Natural killer cell (primary cell): ENCODE measurements around the gene DOCK8. TPM values are rescaled to one million over a fixed set of nuclear protein-coding genes. Genes with fewer than 3 reads are reported as not detected.

Source experiments
- ATAC-seq, 3 donors: fragments of 150-1000 bp in 2 of 3; fragments of 200-7000 bp in 1 of 3; cut with Tn5 transposase; 1 replicate in 1 of 3; 2 replicates in 2 of 3; pipeline ENCODE4 v1.10.0; 2021; ENCODE audit warnings: mild to moderate bottlenecking in 2 of 3, moderate library complexity in 2 of 3
- DNase-seq, 2 donors: peaks; one replicate each; pipeline versions ENCODE4 v3.0.0 to v3.0.0-alpha.2; 2013 to 2021; ENCODE audit warnings: mixed read lengths in 1 of 2
- H3K27ac ChIP-seq: one replicate; pipeline ENCODE4 v1.5.1; 2013; ENCODE audit warnings: mild to moderate bottlenecking, low read length
- H3K27me3 ChIP-seq: one replicate; pipeline ENCODE4 v1.6.1; 2013; ENCODE audit warnings: low read length; ENCODE audit not compliant: control insufficient read depth, insufficient read depth
- H3K36me3 ChIP-seq: one replicate; pipeline ENCODE4 v1.6.1; 2013; ENCODE audit warnings: low read length; ENCODE audit not compliant: control insufficient read depth, insufficient read depth
- H3K4me1 ChIP-seq: one replicate; pipeline ENCODE4 v1.6.1; 2013; ENCODE audit warnings: low read length; ENCODE audit not compliant: control insufficient read depth, insufficient read depth
- H3K4me3 ChIP-seq: one replicate; pipeline ENCODE4 v1.5.1; 2013; ENCODE audit warnings: low read length
- H3K9me3 ChIP-seq: one replicate; pipeline ENCODE4 v1.6.1; 2013; ENCODE audit warnings: low read length; ENCODE audit not compliant: control insufficient read depth, insufficient read depth
- H3K27ac Mint-ChIP-seq, 2 donors: one replicate each; pipeline ENCODE4 v1.8.0; 2022; ENCODE audit warnings: mild to moderate bottlenecking in 2 of 2, mixed read lengths in 2 of 2, moderate library complexity in 1 of 2
- H3K27me3 Mint-ChIP-seq, 2 donors: one replicate each; pipeline ENCODE4 v1.8.0; 2022; ENCODE audit warnings: low read depth in 2 of 2, mixed read lengths in 2 of 2
- H3K36me3 Mint-ChIP-seq: one replicate; pipeline ENCODE4 v1.8.0; 2022; ENCODE audit warnings: mixed read lengths
- H3K4me1 Mint-ChIP-seq, 2 donors: one replicate each; pipeline ENCODE4 v1.8.0; 2022; ENCODE audit warnings: mixed read lengths in 2 of 2
- H3K4me3 Mint-ChIP-seq: one replicate; pipeline ENCODE4 v1.8.0; 2022; ENCODE audit warnings: mild to moderate bottlenecking, moderate library complexity, mixed read lengths
- H3K9me3 Mint-ChIP-seq, 2 donors: one replicate each; pipeline ENCODE4 v1.8.0; 2022; ENCODE audit warnings: mixed read lengths in 2 of 2
- WGBS: methylation state at CpG from one replicate; pipeline ENCODE4 v1.1.7; 2013; ENCODE audit warnings: missing lambda C conversion rate; ENCODE audit not compliant: insufficient coverage; 5-methylcytosine and 5-hydroxymethylcytosine counted together
- intact Hi-C: fragments of 100-400 bp; cut with micrococcal nuclease; formaldehyde crosslinking; loops from one replicate; pipeline ENCODE4 v1.14.2; 2022
- total RNA-seq, 4 donors: library from RNA; stranded (reverse); fragments of 120-200 nt in 1 of 4; gene quantifications; one replicate each; pipeline versions ENCODE4 v1.2.3 to v1.2.4, GENCODE V29; 2013 to 2022
- TF ChIP-seq, protein P1 (sequence below): fragments of 200-600 bp; IDR thresholded peaks from one replicate; pipeline ENCODE4 v1.8.0; 2022; ENCODE audit warnings: antibody characterized with exemption

Gene DOCK8
- total RNA-seq, 3 donors from 2014 or later (not counting 1 experiment from before 2014, with no cell fraction given): 156 to 211 (median 207) TPM

DNA sequence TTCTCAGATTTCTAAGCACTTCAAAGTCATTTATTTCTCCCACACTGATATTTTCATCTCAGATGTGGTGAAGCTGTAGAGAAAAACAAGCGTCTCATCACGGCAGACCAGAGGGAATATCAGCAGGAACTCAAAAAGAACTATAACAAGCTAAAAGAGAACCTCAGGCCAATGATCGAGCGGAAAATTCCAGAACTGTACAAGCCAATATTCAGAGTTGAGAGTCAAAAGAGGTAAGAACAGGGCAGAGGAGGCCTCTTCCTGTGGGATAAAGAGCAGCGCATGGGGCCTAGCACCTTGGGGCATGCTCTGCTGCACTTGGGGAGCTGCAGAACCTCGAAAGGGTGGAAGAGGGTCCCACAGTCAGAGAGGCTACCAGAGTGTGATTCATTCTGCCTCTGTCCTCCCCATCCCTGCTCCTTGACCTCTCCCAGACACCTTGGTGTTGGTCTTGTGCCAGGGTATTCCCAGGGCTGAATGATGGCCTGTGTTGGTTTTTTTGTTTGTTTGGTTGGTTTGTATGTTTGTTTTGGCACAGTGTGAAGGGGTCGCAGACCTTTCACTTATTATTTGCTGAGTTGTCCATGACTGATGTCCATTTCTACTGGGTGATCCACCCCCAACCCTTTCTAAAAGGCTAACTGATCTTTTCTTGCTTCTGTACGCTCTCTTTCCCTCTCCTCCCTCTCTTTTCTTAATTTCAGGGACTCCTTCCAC lies 248.9 kb downstream of the DOCK8 start:
- TF ChIP-seq, protein P1, sequence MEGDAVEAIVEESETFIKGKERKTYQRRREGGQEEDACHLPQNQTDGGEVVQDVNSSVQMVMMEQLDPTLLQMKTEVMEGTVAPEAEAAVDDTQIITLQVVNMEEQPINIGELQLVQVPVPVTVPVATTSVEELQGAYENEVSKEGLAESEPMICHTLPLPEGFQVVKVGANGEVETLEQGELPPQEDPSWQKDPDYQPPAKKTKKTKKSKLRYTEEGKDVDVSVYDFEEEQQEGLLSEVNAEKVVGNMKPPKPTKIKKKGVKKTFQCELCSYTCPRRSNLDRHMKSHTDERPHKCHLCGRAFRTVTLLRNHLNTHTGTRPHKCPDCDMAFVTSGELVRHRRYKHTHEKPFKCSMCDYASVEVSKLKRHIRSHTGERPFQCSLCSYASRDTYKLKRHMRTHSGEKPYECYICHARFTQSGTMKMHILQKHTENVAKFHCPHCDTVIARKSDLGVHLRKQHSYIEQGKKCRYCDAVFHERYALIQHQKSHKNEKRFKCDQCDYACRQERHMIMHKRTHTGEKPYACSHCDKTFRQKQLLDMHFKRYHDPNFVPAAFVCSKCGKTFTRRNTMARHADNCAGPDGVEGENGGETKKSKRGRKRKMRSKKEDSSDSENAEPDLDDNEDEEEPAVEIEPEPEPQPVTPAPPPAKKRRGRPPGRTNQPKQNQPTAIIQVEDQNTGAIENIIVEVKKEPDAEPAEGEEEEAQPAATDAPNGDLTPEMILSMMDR: no peak
- H3K4me1 ChIP-seq: peaks cover 12% of the 10 kb centered on the region
- no peak overlapping the region for H3K4me3 ChIP-seq
- no peaks in the 10 kb centered on the region for H3K27me3 ChIP-seq
- WGBS: over 99% methylated on average over 8 of the region's 8 CpGs
- ATAC-seq (no peak), DNase-seq (no peak)
- H3K36me3 ChIP-seq: peaks cover 40% of the 10 kb centered on the region
- Mint-ChIP-seq H3K4me1 (peaks cover 26 to 34% of the 10 kb centered on the region in 2 donors), H3K36me3 (peaks cover 30% of the 10 kb centered on the region), H3K4me3 (no peak overlapping the region), H3K27ac (peak overlapping the region in 1 of 2 donors; percentile 83), H3K9me3 (no peaks in the 10 kb centered on the region), H3K27me3 (no peaks in the 10 kb centered on the region)
- H3K9me3 ChIP-seq: no peaks in the 10 kb centered on the region
- intact Hi-C loops: no loop called here
- H3K27ac ChIP-seq: no peak overlapping the region

DNA sequence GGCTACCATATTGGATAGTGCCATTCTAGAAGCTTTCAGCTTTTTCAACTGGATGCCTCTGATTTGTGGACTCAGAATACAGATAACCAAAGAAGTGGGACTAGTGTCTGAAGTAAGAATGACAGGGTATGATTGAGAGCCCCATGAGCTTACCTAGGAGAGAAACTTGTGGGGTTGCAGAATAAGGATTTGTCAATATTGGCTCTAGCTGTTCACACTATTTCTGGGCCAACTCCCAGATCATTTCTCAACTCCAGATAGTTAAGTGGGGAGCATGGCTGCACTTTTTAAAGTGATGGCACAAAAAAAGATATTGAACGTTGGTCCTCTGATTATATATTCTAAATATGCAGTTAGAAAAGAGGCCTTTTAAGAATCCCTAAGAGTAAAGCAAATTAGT lies 252.1 kb downstream of the DOCK8 start:
- Histone ChIP-seq H3K4me1 (peaks cover 22% of the 10 kb centered on the region), H3K36me3 (peaks cover 37% of the 10 kb centered on the region), H3K4me3 (no peak overlapping the region), H3K27ac (no peak overlapping the region), H3K27me3 (no peaks in the 10 kb centered on the region), H3K9me3 (no peaks in the 10 kb centered on the region)
- DNase-seq (no peak), ATAC-seq (no peak)
- Mint-ChIP-seq H3K4me3 (no peak overlapping the region), H3K27ac (no peak overlapping the region), H3K4me1 (peaks cover 38 to 40% of the 10 kb centered on the region in 2 donors), H3K27me3 (no peaks in the 10 kb centered on the region), H3K36me3 (peaks cover 30% of the 10 kb centered on the region), H3K9me3 (no peaks in the 10 kb centered on the region)
- WGBS: no CpG with 5 or more reads among the region's 1 CpG
- intact Hi-C loops: no loop called here
- TF ChIP-seq, protein P1: no peak

DNA sequence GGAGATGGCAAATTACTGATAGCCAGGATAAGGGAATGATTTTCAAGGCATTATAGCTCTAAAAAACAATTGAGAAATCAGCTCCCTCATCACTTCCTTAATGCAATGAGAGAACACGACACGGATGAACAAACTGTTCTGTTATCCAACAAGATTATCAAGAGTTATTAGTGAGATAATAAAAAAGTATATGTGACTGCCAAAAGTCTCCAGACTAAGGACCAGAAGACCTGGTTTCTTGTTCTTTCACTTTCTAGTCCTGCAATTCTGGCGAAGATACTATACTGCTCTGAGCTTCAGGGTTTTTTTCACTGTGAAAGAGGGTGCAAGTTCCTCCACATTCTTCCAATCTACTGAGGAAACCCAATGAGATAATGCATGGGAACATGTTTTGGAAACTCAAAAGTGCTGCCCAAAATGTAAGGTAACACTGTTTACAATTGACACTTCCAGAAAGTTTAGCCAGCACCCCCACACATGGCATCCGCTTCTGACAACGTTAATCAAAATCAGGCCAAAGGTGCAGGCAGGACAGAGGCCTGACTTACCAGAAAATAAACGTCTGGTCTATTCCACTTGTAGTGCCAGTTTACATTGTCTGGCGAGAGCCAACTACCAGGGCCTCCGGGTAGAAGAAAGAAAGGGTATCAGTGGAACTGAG lies 254.2 kb downstream of the DOCK8 start:
- no peaks in the 10 kb centered on the region for H3K9me3 Mint-ChIP-seq
- TF ChIP-seq, protein P1: no peak
- Histone ChIP-seq H3K36me3 (peaks cover 20% of the 10 kb centered on the region), H3K27me3 (no peaks in the 10 kb centered on the region), H3K4me1 (peaks cover 22% of the 10 kb centered on the region), H3K9me3 (no peaks in the 10 kb centered on the region), H3K4me3 (no peak overlapping the region), H3K27ac (peak overlapping the region; percentile 12)
- H3K4me3 Mint-ChIP-seq: peak overlapping the region; percentile 86
- DNase-seq (peak in 1 of 2 donors; percentile 35), ATAC-seq (no peak)
- no peaks in the 10 kb centered on the region for H3K27me3 Mint-ChIP-seq
- H3K4me1 Mint-ChIP-seq: peaks cover 29% of the 10 kb centered on the region in 2 donors
- 33% methylated on average over 6 of the region's 8 CpGs for WGBS
- intact Hi-C loops: no loop called here
- peak overlapping the region; percentile 88 to 94 for H3K27ac Mint-ChIP-seq
- peaks cover 15% of the 10 kb centered on the region for H3K36me3 Mint-ChIP-seq
